Upper lobe of right lung (tissue), 1 donor: ENCODE data around the gene RPS15. TPM values are rescaled to one million over a fixed set of nuclear protein-coding genes. Genes with fewer than 3 reads are reported as not detected.

Experiments used
- ATAC-seq: fragments of 200-7000 bp; cut with Tn5 transposase; one replicate; pipeline ENCODE4 v1.9.1; 2020; ENCODE audit warnings: mild to moderate bottlenecking, moderate library complexity
- DNase-seq: peaks from one replicate; pipeline ENCODE4 v3.0.0-alpha.2; 2020
- H3K27ac ChIP-seq: fragments of 200-600 bp; one replicate; pipeline ENCODE4 v1.8.0; 2022
- H3K27me3 ChIP-seq: fragments of 200-600 bp; one replicate; pipeline ENCODE4 v1.8.0; 2022; ENCODE audit warnings: mild to moderate bottlenecking
- H3K36me3 ChIP-seq: fragments of 200-600 bp; one replicate; pipeline ENCODE4 v1.8.0; 2022
- H3K4me1 ChIP-seq: fragments of 200-600 bp; one replicate; pipeline ENCODE4 v1.8.0; 2022
- H3K4me3 ChIP-seq: fragments of 200-600 bp; one replicate; pipeline ENCODE4 v1.8.0; 2022; ENCODE audit warnings: mild to moderate bottlenecking
- H3K9me3 ChIP-seq: fragments of 200-600 bp; one replicate; pipeline ENCODE4 v1.8.0; 2022
- intact Hi-C: fragments of 100-400 bp; cut with DNase I; formaldehyde crosslinking; loops from one replicate; pipeline ENCODE4 v1.11.0; 2022
- total RNA-seq: library from RNA; stranded (reverse); fragmentation: NEBNext Ultra II Directional; extraction: Animal tissue kit (Norgen Biotek cat#: 25700); gene quantifications from one replicate; pipeline ENCODE4 v1.2.1, GENCODE V29; 2021
- TF ChIP-seq, protein P1 (sequence below): fragments of 200-600 bp; IDR thresholded peaks from one replicate; pipeline ENCODE4 v1.8.0; 2022; ENCODE audit warnings: antibody characterized with exemption
- donor health status: DM: no; HTN: yes; CAD: no; lungs with severe emphysema.

RPS15 gene
- total RNA-seq, 1 donor from 2014 or later = 841 TPM

DNA sequence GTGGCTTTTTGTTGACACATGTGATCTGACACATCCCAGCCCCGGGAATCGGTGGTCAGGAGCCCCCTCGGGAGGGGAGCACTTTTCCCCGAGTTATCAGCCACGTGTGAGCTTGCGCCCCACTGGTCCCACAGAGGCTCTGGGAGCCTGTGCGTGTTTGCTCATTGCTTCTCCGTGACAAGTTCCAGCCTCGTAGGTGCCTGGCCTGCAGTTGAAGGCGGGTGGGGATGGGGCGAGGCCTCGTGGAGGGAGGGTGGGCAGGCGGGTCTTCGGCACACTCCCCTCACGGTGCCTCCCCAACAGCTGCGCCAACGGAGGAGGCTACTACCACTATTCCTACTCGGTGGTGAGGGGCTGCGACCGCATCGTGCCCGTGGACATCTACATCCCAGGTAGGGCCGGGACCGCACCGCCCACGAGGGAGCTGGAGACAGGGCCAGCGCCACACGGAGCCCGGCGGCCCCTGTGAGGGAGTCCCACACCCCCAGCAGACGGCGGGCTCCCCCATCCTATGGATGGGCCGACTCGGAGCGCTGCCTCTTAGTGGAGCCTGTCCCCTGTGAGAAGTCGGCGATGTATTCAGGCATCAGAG is 45.2 kb upstream of the RPS15 start:
- H3K27ac ChIP-seq = no peak overlapping the region
- DNase-seq = no peak
- no peaks in the 10 kb centered on the region for H3K9me3 ChIP-seq
- H3K4me1 ChIP-seq = no peaks in the 10 kb centered on the region
- no peak for ATAC-seq
- intact Hi-C loops = no loop called here
- TF ChIP-seq, protein P1, sequence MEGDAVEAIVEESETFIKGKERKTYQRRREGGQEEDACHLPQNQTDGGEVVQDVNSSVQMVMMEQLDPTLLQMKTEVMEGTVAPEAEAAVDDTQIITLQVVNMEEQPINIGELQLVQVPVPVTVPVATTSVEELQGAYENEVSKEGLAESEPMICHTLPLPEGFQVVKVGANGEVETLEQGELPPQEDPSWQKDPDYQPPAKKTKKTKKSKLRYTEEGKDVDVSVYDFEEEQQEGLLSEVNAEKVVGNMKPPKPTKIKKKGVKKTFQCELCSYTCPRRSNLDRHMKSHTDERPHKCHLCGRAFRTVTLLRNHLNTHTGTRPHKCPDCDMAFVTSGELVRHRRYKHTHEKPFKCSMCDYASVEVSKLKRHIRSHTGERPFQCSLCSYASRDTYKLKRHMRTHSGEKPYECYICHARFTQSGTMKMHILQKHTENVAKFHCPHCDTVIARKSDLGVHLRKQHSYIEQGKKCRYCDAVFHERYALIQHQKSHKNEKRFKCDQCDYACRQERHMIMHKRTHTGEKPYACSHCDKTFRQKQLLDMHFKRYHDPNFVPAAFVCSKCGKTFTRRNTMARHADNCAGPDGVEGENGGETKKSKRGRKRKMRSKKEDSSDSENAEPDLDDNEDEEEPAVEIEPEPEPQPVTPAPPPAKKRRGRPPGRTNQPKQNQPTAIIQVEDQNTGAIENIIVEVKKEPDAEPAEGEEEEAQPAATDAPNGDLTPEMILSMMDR = no peak
- H3K27me3 ChIP-seq = no peaks in the 10 kb centered on the region
- H3K36me3 ChIP-seq = peaks cover 52% of the 10 kb centered on the region
- no peak overlapping the region for H3K4me3 ChIP-seq

DNA sequence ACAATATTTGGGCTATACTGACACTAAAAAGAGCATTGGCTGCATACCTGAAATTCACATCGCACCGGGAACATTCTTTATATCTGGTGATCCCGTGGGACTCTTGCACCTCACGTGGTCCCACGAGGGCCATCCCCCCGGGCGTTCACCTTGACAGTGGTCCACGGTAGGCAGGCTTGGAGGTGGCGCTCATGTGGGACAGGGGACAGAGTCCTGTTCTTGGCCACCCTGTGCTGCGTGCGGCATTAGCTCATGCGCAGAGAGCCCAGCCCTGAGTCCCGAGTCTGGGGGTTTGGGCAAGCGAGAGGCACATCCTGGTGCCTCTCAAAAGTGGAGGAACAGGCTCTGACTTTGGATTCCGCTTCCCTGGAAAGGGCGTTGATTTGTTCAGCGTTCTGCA is 44.4 kb upstream of the RPS15 start:
- Histone ChIP-seq H3K4me3 (no peak overlapping the region), H3K27ac (no peak overlapping the region), H3K36me3 (peaks cover 48% of the 10 kb centered on the region), H3K4me1 (no peaks in the 10 kb centered on the region), H3K9me3 (no peaks in the 10 kb centered on the region), H3K27me3 (no peaks in the 10 kb centered on the region)
- TF ChIP-seq, protein P1 = no peak
- intact Hi-C loops = no loop called here
- ATAC-seq = no peak
- no peak for DNase-seq

DNA sequence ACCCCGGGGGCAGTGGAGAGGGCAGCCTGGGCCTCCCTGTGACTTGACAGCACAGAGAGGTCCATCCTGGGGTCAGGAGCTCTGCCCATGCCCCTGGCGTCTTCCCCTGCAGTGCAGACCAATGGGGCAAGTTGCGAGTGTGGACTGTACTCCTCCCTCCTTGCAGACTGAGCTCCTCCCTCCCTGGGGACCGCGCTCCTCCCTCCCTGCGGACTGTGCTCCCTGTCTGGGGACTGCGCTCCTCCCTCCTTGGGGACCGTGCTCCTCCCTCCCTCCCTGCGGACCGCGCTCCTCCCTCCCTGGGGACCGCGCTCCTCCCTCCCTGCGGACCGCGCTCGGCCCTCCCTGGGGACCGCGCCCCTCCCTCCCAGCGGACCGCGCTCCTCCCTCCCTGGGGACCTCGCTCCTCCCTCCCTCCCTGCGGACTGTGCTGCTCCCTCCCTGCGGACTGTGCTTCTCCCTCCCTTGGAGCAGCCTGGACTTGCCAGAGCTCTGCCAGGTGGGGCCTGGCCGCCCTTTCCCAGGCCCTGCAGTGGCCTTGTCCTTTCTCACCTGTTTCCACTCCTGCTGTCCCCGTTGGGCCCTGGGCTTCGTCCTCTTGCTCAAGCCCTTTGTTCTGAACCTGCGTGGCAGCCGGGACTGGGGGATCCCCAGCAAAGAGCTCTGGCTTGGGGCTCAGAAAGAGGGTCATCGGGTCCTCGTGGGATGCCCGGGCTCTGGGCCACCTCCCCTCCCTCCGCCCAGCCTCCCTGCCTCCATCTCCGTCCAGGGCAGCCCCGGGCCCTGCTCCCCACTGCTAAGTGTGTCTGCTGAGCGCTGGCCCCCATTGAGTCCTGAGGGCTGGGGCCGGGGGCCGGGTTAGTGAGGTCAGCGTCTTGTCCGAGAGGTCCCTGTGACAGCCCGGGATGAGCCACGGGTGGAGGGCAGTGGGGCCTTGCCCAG is 43.7 kb upstream of the RPS15 start:
- ATAC-seq (peak; percentile 6), DNase-seq (no peak)
- Histone ChIP-seq H3K27ac (no peak overlapping the region), H3K36me3 (peaks cover 42% of the 10 kb centered on the region), H3K4me1 (no peaks in the 10 kb centered on the region), H3K9me3 (no peaks in the 10 kb centered on the region), H3K27me3 (no peaks in the 10 kb centered on the region), H3K4me3 (no peak overlapping the region)
- TF ChIP-seq, protein P1 = no peak
- intact Hi-C loops = no loop called here

DNA sequence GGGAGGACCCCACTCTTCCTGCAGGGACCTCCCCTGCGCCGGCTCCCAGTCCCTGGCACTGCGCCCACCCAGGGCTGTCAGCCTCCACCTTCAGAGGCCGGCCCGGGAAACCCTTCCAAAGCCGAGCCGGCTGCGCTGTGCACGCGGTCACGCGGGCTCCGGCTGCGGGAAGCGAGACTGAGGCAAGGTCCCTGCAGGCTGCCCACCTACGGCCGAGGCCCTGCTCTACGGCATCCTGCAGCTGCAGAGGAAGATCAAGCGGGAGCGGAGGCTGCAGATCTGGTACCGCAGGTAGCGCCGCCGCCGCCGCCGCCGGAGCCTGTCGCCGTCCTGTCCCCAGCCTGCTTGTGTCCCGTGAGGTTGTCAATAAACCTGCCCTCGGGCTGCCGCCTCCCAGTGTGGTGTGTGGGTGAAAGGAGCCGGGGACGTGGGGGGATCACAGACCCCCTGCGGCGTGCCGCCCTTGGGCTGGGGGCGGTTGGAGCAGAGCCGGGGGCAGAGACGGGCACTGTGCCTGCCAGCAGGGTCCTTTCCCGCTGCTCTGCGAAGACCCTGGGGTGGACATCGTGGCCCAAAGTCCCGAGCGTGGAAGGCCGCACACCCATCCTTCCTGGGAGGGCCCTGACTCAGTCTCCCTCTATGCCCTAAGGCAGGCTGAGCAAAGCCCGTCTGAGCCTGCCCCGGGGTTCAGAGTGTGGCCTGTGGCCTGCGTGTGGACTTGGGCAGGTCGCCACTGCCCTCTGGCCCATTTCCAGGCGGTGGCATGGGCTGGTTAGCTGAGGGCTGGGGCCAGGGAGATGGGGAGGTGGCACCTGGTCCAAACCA is 42.8 kb upstream of the RPS15 start:
- ATAC-seq = no peak
- no peak overlapping the region for H3K27ac ChIP-seq

More for the DNA sequence above, 42.8 kb upstream of the RPS15 start:
- no peaks in the 10 kb centered on the region for H3K9me3 ChIP-seq
- H3K4me1 ChIP-seq = no peaks in the 10 kb centered on the region
- no peak for DNase-seq
- peaks cover 39% of the 10 kb centered on the region for H3K36me3 ChIP-seq
- no peaks in the 10 kb centered on the region for H3K27me3 ChIP-seq
- intact Hi-C loops = no loop called here
- no peak overlapping the region for H3K4me3 ChIP-seq
- TF ChIP-seq, protein P1 = no peak
